Breast epithelium (tissue), 3 donors: ENCODE measurements around the gene VWA2.

Experiments
- CTCF ChIP-seq, 3 donors: fragments of 450-650 bp; IDR thresholded peaks; one replicate each; pipeline ENCODE4 v1.5.1; 2016 to 2017; ENCODE audit warnings: antibody characterized with exemption in 3 of 3, mild to moderate bottlenecking in 3 of 3, moderate library complexity in 3 of 3
- POLR2A ChIP-seq: fragments of 450-650 bp; IDR thresholded peaks from one replicate; pipeline ENCODE4 v1.6.1; 2016; ENCODE audit warnings: antibody characterized with exemption, mild to moderate bottlenecking, moderate library complexity

DNA sequence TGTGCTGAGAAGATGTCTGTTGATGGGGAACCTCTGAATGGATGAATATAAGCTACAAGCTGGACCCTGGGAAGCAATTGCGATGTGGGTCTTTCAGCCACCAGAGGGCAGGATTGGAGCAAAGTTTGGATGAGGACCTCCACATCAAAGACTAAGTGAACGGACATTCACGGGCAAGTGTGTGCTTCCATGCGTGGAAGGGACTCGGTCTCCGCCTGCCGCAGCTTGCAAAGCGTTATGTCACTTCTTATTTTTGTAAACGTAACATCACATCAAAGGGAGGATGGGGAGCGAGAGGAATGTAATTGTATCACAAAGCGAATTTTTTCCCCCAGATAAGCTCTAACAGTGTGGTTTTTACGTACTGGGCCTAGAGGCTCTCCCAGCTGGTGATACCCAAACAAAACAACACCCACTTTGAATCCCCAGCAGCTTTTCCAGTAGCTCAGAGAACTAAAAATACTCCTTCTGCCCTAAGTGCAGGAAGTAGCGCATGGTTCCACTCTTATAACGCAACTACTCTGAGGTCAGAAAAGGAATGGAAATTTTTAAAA lies 65.0 kb downstream of the VWA2 start:
- TF ChIP-seq POLR2A (no peak), CTCF (IDR thresholded peaks at IDR 0.05) (peak; percentile 68 to 80 (median 79))
